Glomerular visceral epithelial cell (primary cell): ENCODE measurements around the gene IL1A.

Experiments
- DNase-seq: peaks from one replicate; pipeline ENCODE4 v3.0.0-alpha.2; 2016; ENCODE audit errors: extremely low spot score

The IL1A gene

GRCh38 chr2:112818094-112818902, 34.0 kb upstream of the IL1A start:
- no peak for DNase-seq

DNA sequence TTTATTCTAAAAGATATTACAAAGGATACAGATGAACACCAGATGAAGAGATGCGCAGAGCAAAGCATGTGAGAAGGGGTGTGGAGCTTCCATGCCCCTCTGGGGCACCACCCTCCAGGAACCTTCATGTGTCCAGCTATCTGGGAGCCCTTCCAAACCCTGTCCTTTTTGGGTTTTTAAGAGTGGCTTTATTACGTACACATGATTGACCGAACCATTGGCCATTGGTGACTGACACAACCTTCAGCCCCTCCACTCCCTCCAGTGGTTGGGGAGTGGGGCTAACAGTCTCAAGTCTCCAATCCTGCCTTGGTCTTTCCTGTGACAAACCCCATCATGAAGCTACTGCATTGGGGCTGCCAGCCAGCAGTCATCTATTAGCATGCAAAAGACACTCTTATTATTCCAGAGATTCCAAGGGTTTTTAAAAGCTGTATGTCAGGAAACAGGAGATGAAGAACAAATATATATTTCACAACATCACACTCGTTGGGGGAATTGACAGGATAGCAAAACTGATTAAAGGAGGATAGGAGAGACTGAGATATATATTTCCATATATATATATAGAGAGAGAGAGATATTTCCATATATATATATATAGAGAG, 32.9 kb upstream of the IL1A start:
- no peak for DNase-seq

- peak; percentile 54 for DNase-seq
Measured at GRCh38 chr2:112814278-112814677, 30.0 kb upstream of the IL1A start.

DNA sequence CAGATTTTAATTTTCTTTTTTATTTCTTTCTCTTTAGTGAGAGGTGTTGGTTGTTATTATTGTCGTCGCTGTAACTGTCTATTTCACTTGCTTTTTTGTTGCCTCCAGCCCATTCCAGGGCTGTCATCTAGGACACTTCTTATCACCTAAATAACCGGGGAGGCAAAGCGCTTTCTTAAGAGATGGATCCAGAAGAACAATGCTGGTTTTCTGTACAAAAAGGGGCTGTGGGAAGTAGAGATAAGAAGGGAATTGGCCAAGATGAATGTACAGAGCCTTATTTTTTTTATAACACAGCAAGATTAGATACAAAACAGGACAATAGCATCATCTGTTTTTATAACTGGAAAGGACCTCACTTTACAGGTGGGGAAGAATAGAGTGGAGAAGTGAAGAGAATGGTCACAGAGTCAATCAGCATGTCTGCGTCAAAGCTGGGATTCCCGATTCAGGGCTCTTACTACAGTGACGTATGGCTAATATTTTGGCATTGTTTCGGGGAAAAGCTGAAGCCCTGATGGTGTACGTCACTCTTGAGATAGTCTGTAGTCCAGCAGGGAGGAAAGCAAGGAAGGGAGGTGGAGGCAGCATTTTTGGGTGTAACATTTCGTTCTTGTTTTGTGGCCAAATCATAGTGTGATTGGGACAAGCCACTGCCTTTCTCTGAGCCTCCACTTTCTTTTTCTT, 29.1 kb upstream of the IL1A start:
- DNase-seq: no peak

DNA sequence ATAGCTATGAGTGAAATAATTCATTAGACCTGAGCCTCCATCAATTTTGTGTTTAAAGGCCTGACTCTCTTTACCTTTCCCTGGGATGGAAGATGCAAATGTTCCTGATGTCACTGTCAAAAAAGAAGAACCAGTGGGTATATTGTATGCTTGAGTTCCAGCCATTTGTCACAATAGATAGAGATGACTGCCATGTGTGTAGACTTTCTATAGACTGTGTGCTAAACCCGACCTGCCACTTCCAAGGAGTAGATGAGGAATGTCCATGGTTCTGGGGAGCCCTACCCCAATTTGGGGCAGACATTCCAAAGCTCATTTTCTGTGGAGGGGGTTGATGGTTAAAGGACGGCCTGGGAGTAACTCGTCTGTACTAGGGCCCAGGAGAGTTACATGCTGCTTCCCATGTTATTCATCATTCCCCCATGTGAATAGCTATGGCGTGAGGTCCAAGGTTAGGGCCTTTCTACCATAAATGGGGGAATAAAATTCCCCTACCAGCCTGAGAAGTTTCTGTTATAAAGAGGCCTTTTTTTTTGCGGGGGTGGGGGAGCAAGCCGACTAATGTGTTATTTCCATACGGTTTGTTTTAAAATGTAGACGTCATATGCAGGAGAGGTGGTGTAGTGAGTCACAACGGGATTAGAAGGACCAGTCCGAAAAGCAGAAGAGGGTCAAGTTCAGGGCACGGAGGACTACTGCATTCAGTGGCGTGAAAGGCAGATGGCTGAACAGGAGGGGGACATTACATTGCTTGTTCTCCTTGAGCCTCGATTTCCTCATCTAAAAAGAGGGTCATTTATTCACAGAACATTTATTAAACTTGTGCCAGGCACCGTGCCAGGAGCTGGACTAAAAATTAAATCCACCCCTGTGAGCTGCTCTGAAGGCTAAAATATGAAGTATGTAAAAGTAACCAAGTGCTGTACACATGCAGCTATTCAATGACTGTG, 28.3 kb upstream of the IL1A start:
- DNase-seq: peak; percentile 67

DNA sequence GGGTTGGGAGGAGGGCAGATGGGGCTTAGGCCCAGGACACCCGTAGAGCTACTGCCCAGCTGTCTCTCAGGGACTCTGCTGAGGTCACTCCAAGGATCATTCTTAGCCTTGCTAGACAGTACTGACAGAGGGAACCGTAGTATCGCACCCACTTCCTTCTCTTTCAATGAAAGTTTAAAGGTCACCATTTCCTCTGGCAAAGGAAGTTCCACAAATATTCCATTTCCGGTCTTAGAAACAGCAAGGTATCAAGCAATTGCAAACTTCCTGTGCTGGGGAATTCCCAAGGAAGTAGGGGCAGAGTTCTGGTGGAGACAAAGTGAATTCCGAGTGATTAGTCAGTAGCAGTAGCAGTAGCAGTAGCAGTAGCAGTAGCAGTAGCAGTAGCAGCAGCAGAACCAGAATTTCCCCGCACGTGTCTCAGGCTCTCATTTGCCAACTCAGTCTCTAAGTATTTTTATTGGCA, 27.6 kb upstream of the IL1A start:
- peak; percentile 92 for DNase-seq

DNA sequence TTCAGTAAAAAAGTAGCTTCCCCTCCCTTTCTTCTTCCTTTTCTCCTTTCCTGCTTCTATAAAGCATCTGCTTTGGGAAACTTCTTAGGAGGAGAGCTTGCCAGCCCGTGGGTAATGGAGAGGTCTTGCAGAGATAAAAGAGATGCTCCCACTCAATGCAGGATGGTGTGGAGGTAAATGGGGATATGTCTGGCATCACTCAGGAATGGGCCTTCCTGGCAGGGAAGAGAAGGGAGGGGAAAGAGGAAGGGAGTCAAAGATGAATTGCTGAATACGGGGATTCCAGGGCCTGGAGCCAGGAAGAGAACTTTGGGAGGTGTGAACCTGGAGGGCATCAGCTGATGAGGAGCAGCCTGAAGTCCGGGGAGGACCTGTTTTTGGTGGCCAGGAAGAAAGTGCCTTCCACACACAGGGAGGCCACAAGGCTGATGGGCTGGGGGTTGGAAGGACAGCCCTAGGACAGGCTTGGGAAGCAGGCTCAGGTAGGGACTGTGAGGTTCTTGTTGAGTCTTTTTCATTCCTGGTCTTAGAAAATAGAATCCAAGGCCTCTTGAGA, 27.1 kb upstream of the IL1A start:
- no peak for DNase-seq

GRCh38 chr2:112809112-112809511, 24.8 kb upstream of the IL1A start:
- no peak for DNase-seq

DNA sequence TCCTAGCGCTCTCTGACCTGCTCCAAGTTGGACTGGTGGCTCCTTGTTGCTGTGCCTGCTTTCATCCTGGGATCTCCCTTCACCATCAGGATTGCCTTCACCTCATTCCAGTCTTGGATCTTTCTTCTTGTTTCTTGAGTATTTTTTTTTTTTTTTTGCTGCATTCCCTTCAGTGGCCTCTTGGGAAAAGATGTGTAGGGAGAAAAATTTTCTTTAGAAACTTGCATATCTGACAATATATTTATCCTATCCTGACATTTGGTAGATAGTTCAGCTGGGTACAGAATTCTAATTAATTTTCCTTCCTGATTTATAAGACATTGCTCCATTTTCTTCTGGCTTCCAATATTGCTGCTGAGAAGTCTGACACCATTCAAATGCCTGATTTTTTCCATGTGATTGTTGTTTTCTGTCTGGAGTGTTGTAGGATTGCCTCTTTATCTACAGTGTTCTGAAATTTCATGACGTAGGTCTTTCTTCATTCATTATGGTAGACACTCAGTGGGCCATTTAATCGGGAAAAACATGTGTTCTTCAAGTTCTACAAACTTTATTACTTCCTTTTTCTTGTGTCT, 23.0 kb upstream of the IL1A start:
- no peak for DNase-seq

DNA sequence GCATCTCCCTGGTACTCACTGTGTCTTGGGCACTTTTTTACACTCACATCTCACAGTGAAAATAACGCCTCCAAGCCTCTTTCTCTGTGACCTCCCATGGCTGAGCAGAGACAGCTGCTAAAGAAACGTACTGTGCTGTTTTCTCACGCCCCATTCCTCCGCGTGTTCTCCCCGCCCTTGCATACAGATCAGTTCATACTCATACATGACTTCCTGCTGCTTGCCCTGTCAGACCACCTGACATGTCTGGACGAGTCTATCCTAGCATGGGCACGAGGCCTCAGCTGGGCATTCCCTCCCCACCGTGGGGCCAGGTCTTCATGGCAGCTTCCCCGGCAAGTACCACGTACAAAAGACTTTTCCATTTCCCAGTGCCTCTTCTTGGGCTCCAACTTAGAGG, 21.2 kb upstream of the IL1A start:
- DNase-seq: no peak

GRCh38 chr2:112803691-112804521, 19.6 kb upstream of the IL1A start:
- DNase-seq: peak; percentile 68

DNA sequence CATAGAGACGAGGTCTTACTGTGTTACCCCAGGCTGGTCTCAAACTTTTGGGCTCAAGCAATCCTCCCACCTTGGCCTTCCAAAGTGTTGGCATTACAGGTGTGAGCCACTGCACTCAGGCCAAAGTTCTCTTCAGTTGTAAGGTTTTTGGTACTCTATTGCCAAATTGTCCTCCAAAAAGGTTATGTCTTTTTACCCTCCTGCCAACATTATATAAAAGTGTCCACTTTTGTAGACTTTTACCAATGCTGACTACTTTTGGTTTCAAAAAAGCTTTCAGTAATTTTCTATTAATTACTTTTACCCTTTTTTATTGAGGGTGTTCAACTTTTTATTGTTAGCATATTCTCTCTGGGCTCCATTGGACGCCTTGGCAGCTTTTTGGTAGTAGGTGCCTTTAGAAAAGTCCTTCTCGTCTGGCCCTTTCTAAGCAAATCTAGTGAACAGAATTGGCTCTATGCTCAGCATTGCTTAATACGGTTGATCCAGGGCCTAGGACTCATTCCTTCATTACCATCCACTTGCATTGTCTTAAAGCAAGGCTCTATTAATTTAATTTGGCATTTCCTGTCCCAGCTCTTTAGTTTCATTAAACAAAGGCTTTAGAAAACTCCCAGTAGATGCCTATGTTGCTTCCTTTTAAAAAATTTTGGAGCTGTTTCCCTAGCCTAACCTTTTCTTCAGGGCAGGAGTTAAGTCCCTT, 16.7 kb upstream of the IL1A start:
- no peak for DNase-seq

GRCh38 chr2:112798979-112799975, 15.0 kb upstream of the IL1A start:
- no peak for DNase-seq

GRCh38 chr2:112796486-112796885, 12.2 kb upstream of the IL1A start:
- no peak for DNase-seq

DNA sequence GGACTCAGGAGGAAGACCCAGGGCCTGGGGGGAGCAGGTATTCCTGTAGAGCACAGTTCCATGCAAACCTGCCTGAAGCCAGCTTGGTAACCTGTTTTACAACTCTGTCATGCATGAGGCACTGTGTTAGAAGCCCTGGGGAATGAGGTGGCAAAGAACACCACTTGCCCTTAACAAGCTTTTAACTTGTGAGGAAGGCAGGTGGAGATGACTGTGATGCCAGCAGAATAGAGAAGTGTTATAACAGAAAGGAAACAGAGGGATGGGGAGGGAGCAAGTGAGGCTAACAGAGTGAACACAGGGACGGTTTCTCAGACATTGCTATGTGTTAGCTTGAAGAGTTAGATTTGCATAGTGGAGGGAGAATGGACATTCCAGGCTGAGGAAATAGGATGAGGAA, 11.5 kb upstream of the IL1A start:
- no peak for DNase-seq

GRCh38 chr2:112794841-112795240, 10.5 kb upstream of the IL1A start:
- no peak for DNase-seq

DNA sequence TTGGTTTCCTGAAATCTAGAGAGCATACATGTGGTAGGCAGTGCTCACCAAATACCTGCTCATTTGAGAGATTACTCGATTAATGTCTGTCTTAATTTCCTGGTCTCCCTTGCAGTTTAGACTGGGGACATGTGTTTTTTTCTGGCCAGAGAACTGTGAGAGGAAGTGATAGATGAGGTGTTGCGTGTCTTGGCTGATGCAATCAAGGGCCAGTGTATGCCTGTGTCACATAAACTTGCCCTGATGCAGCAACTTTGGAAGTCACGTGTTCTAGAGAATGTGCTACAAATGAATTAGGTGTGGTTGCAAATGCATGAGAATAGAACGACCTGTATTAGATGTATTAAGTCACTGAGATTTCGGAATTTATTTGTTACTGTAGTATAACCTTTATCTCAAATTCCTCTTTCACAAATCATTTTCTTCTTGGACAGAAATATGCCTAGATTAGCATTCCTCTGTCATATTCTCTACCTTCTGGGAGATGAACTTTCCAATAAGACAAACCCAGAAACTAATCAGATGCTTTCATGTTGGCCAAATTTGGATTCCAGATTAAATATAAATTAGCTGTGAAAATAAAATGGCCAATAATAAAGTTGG, 9.9 kb upstream of the IL1A start:
- no peak for DNase-seq

- no peak for DNase-seq
Measured at GRCh38 chr2:112793449-112793978, 9.2 kb upstream of the IL1A start.
